NCI-H1417 treated with DMSO at 0.1 percent for 48 hours (cell line): ENCODE measurements around the gene SUMF2.
"Not testable (repeated sequence)": the region's sequence is repeated elsewhere in the genome, so short reads cannot be mapped to it uniquely, and the experiment has no call there.

Experiments used
- DNase-seq: peaks from one replicate; lab custom pipeline; 2025; lab: John Stamatoyannopoulos, UW

Gene SUMF2

GRCh38 chr7:56106108-56107073 is 42.3 kb downstream of the SUMF2 start, which contains the start of gene CHCHD2:
TSS of gene CHCHD2 (minus strand) at chr7:56106476. CDS start at chr7:56106413, 63 bp downstream.
- peak; percentile 93 for DNase-seq

GRCh38 chr7:56107954-56108258 is 43.8 kb downstream of the SUMF2 start:
- no peak for DNase-seq

GRCh38 chr7:56110611-56111010 is 46.5 kb downstream of the SUMF2 start:
- no peak for DNase-seq

- DNase-seq: not testable (repeated sequence)
Observed at GRCh38 chr7:56112244-56112643, 48.2 kb downstream of the SUMF2 start.

- DNase-seq: no peak
Observed at GRCh38 chr7:56115852-56116538, 51.9 kb downstream of the SUMF2 start, which contains the start of gene NUPR2. TSS of gene NUPR2 (minus strand) at chr7:56116417. CDS start at chr7:56116314, 103 bp downstream.

GRCh38 chr7:56121440-56121839 is 57.4 kb downstream of the SUMF2 start:
- no peak for DNase-seq

GRCh38 chr7:56124981-56125380 is 60.9 kb downstream of the SUMF2 start:
- DNase-seq: no peak

- DNase-seq: no peak
Observed at GRCh38 chr7:56125831-56126230, 61.7 kb downstream of the SUMF2 start.

GRCh38 chr7:56127241-56127975 is 63.3 kb downstream of the SUMF2 start:
- no peak for DNase-seq
